Measurements from ENCODE around the gene TMEM200C.
"Not testable (repeated sequence)": the region's sequence is repeated elsewhere in the genome, so short reads cannot be mapped to it uniquely, and the experiment has no call there.

The TMEM200C gene

DNA sequence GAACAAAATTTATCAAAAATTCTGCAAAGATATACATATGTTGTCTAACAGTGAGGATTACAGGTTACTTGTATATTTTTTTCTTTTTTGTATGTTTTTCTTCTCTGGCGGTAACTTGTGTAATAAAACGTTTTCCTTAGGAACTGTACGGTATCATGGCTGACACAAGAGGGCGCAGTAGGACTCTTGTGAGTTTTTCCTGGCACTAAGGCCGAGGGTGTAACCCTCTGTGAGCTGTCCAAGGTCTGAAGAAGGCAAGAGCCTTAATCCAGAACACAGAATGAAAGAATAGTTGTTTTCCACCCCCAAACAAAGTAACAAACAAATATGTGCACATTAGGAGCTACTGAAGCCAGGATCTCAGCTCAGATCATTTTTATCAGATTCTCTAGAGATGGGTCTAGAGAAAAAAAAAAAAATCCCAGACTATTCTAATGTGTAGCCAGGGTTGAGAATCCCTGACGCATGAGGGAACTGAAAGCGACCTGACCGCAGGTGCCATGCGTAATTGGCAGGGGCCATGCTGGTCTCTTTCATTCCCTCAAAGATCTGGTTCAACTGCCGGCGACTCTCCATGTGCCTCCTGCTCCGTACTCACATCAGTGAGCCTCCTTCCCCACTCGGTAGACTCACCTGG, 27.0 kb downstream of the TMEM200C start:
- TF ChIP-seq, protein P1, sequence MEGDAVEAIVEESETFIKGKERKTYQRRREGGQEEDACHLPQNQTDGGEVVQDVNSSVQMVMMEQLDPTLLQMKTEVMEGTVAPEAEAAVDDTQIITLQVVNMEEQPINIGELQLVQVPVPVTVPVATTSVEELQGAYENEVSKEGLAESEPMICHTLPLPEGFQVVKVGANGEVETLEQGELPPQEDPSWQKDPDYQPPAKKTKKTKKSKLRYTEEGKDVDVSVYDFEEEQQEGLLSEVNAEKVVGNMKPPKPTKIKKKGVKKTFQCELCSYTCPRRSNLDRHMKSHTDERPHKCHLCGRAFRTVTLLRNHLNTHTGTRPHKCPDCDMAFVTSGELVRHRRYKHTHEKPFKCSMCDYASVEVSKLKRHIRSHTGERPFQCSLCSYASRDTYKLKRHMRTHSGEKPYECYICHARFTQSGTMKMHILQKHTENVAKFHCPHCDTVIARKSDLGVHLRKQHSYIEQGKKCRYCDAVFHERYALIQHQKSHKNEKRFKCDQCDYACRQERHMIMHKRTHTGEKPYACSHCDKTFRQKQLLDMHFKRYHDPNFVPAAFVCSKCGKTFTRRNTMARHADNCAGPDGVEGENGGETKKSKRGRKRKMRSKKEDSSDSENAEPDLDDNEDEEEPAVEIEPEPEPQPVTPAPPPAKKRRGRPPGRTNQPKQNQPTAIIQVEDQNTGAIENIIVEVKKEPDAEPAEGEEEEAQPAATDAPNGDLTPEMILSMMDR (IDR thresholded peaks at IDR 0.05; ENCODE audit: low read length): peak; percentile 87
- TF ChIP-seq EZH2phosphoT487 (IDR thresholded peaks at IDR 0.05; ENCODE audit: low read length) (no peak), EZH2 (optimal IDR thresholded peaks at IDR 0.05; ENCODE audit: low read depth, low read length) (no peak)
- peak; percentile 87 for DNase-seq

GRCh38 chr18:5865521-5865920, 29.8 kb downstream of the TMEM200C start:
- Histone ChIP-seq H2AFZ (ENCODE audit: low read length) (no peak overlapping the region), H3K27me3 (replicated peaks; ENCODE audit: insufficient read depth, low read length) (no peaks in the 10 kb centered on the region), H3K9me2 (replicated peaks; ENCODE audit: insufficient read depth, low read length) (no peaks in the 10 kb centered on the region), H3K4me2 (ENCODE audit: low read depth, low read length) (no peak overlapping the region), H3K9ac (ENCODE audit: low read length) (no peak overlapping the region), H4K20me1 (ENCODE audit: insufficient read depth, low read length) (no peaks in the 10 kb centered on the region), H3K9me3 (replicated peaks; ENCODE audit: insufficient read depth, low read length) (no peaks in the 10 kb centered on the region), H3K4me3 (ENCODE audit: low read length) (no peak overlapping the region), H3K27ac (ENCODE audit: low read length) (no peak overlapping the region), H3K79me2 (ENCODE audit: low read length) (no peaks in the 10 kb centered on the region), H3K36me3 (replicated peaks; ENCODE audit: insufficient read depth, low read length) (no peaks in the 10 kb centered on the region), H3K4me1 (ENCODE audit: low read length) (0 out of 2 replicates have a peak, but pooled peaks cover 9% of the 10 kb centered on the region), H3F3A (ENCODE audit: insufficient read depth, low read length) (no peaks in the 10 kb centered on the region)
- TF ChIP-seq EZH2 (optimal IDR thresholded peaks at IDR 0.05; ENCODE audit: low read depth, low read length) (no peak), EZH2phosphoT487 (IDR thresholded peaks at IDR 0.05; ENCODE audit: low read length) (no peak)
- TF ChIP-seq, protein P1 (IDR thresholded peaks at IDR 0.05; ENCODE audit: low read length): no peak
- no peak for DNase-seq

More for the DNA sequence above, 27.0 kb downstream of the TMEM200C start:
- Histone ChIP-seq H2AFZ (ENCODE audit: low read length) (no peak overlapping the region), H3K27ac (ENCODE audit: low read length) (no peak overlapping the region; the same call in 1 of the 2 replicates), H3K36me3 (replicated peaks; ENCODE audit: insufficient read depth, low read length) (no peaks in the 10 kb centered on the region), H3K9ac (ENCODE audit: low read length) (no peak overlapping the region), H3K4me3 (ENCODE audit: low read length) (peak overlapping the region; percentile 32; the same call in 1 of the 2 replicates), H3K9me2 (replicated peaks; ENCODE audit: insufficient read depth, low read length) (no peaks in the 10 kb centered on the region), H4K20me1 (ENCODE audit: insufficient read depth, low read length) (no peaks in the 10 kb centered on the region), H3K79me2 (ENCODE audit: low read length) (no peaks in the 10 kb centered on the region), H3K4me2 (ENCODE audit: low read depth, low read length) (peak overlapping the region; percentile 81), H3F3A (ENCODE audit: insufficient read depth, low read length) (no peaks in the 10 kb centered on the region), H3K4me1 (ENCODE audit: low read length) (0 out of 2 replicates have a peak, but pooled peaks cover 9% of the 10 kb centered on the region), H3K9me3 (replicated peaks; ENCODE audit: insufficient read depth, low read length) (no peaks in the 10 kb centered on the region), H3K27me3 (replicated peaks; ENCODE audit: insufficient read depth, low read length) (no peaks in the 10 kb centered on the region)

DNA sequence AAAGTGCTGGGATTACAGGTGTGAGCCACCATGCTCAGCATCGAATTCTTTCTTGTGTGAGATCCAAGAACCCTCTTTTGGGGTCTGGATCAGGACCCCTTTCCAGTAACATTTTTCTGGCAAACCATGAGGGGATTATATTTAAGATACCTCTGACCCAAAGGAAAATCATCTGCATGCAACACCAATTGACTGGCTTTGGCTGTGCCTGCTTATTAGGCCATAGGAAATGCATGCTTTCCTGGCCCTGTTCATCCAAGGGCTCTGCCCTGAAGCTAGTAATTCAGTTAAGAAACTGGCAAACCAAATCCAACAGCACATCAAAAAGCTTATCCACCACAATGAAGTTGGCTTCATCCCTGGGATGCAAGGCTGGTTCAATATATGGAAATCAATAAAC, 33.2 kb downstream of the TMEM200C start:
- not testable (repeated sequence) for H3K27me3 ChIP-seq (replicated peaks; ENCODE audit: insufficient read depth, low read length); H3K79me2 ChIP-seq (ENCODE audit: low read length); H3F3A ChIP-seq (ENCODE audit: insufficient read depth, low read length); H2AFZ ChIP-seq (ENCODE audit: low read length); H3K9me2 ChIP-seq (replicated peaks; ENCODE audit: insufficient read depth, low read length); H3K4me2 ChIP-seq (ENCODE audit: low read depth, low read length); H3K4me3 ChIP-seq (ENCODE audit: low read length); H3K9me3 ChIP-seq (replicated peaks; ENCODE audit: insufficient read depth, low read length); H4K20me1 ChIP-seq (ENCODE audit: insufficient read depth, low read length); H3K9ac ChIP-seq (ENCODE audit: low read length); H3K27ac ChIP-seq (ENCODE audit: low read length); DNase-seq; H3K36me3 ChIP-seq (replicated peaks; ENCODE audit: insufficient read depth, low read length); H3K4me1 ChIP-seq (ENCODE audit: low read length)

- no peaks in the 10 kb centered on the region for H3K27me3 ChIP-seq (replicated peaks; ENCODE audit: insufficient read depth, low read length)
- TF ChIP-seq EZH2phosphoT487 (IDR thresholded peaks at IDR 0.05; ENCODE audit: low read length) (no peak), EZH2 (optimal IDR thresholded peaks at IDR 0.05; ENCODE audit: low read depth, low read length) (no peak)
- TF ChIP-seq, protein P1 (IDR thresholded peaks at IDR 0.05; ENCODE audit: low read length): no peak
- H3F3A ChIP-seq (ENCODE audit: insufficient read depth, low read length): no peaks in the 10 kb centered on the region
- H3K9me3 ChIP-seq (replicated peaks; ENCODE audit: insufficient read depth, low read length): no peaks in the 10 kb centered on the region
- H3K9ac ChIP-seq (ENCODE audit: low read length): no peak overlapping the region
- no peaks in the 10 kb centered on the region for H3K9me2 ChIP-seq (replicated peaks; ENCODE audit: insufficient read depth, low read length)
- no peaks in the 10 kb centered on the region for H3K36me3 ChIP-seq (replicated peaks; ENCODE audit: insufficient read depth, low read length)
- H2AFZ ChIP-seq (ENCODE audit: low read length): no peak overlapping the region
- no peaks in the 10 kb centered on the region for H3K4me1 ChIP-seq (ENCODE audit: low read length)
- no peaks in the 10 kb centered on the region for H3K79me2 ChIP-seq (ENCODE audit: low read length)
- DNase-seq: no peak
- H3K4me3 ChIP-seq (ENCODE audit: low read length): no peak overlapping the region
- H3K4me2 ChIP-seq (ENCODE audit: low read depth, low read length): no peak overlapping the region
- H3K27ac ChIP-seq (ENCODE audit: low read length): no peak overlapping the region
- no peaks in the 10 kb centered on the region for H4K20me1 ChIP-seq (ENCODE audit: insufficient read depth, low read length)
These were observed 38.1 kb downstream of the TMEM200C start for GRCh38 chr18:5857180-5857579.
